Lung (tissue), 12 donors: ENCODE measurements around the gene ZNF134. TPM values are rescaled to one million over a fixed set of nuclear protein-coding genes. Genes with fewer than 3 reads are reported as not detected.

Source experiments
- ATAC-seq: fragments of 200-7000 bp; cut with Tn5 transposase; one replicate; pipeline ENCODE4 v1.9.1; 2020; ENCODE audit warnings: moderate number of reproducible peaks; ENCODE audit not compliant: insufficient read depth, low FRiP score
- DNase-seq, 3 donors: peaks; one replicate each; pipeline ENCODE4 v3.0.0-alpha.2; 2013 to 2017
- H3K27ac ChIP-seq, 2 donors: one replicate each; pipeline ENCODE4 v1.5.1; 2013; ENCODE audit warnings: mild to moderate bottlenecking in 2 of 2, moderate library complexity in 2 of 2, control low read depth in 1 of 2, inconsistent platforms in 1 of 2, low read depth in 1 of 2, low read length in 1 of 2
- H3K27me3 ChIP-seq, 3 donors: one replicate each; pipeline ENCODE4 v1.5.1; 2013; ENCODE audit warnings: low read length in 2 of 3; ENCODE audit not compliant: control insufficient read depth in 3 of 3, insufficient read depth in 3 of 3
- H3K36me3 ChIP-seq, 4 donors: one replicate each; pipeline ENCODE4 v1.5.1; 2013; ENCODE audit warnings: low read length in 4 of 4, mild to moderate bottlenecking in 1 of 4, moderate library complexity in 1 of 4; ENCODE audit not compliant: control insufficient read depth in 4 of 4, insufficient read depth in 4 of 4
- H3K4me1 ChIP-seq, 5 donors: one replicate each; pipeline ENCODE4 v1.5.1; 2013; ENCODE audit warnings: low read length in 5 of 5, mild to moderate bottlenecking in 2 of 5, moderate library complexity in 1 of 5; ENCODE audit not compliant: control insufficient read depth in 5 of 5, insufficient read depth in 5 of 5
- H3K4me3 ChIP-seq: one replicate; pipeline ENCODE4 v1.5.1; 2013; ENCODE audit warnings: mild to moderate bottlenecking, control low read depth, moderate library complexity
- H3K9ac ChIP-seq, 2 donors: one replicate each; pipeline ENCODE4 v1.5.1; 2013; ENCODE audit warnings: low read length in 2 of 2, control low read depth in 1 of 2; ENCODE audit not compliant: insufficient read depth in 1 of 2
- H3K9me3 ChIP-seq, 4 donors: one replicate each; pipeline ENCODE4 v1.5.1; 2013; ENCODE audit warnings: low read length in 3 of 4, mild to moderate bottlenecking in 1 of 4, moderate library complexity in 1 of 4; ENCODE audit not compliant: control insufficient read depth in 4 of 4, insufficient read depth in 3 of 4
- WGBS, 2 donors: extraction: QIAGEN DNeasy Blood & Tissue Kit; methylation state at CpG; one replicate each; pipeline ENCODE4 v1.1.7; 2013; 5-methylcytosine and 5-hydroxymethylcytosine counted together
- polyA plus RNA-seq, 2 donors: library from polyadenylated mRNA; stranded (reverse); fragments of 200-250 nt; gene quantifications; one replicate each; pipeline ENCODE4 v1.2.1, GENCODE V29; 2013
- total RNA-seq, 2 donors: library from RNA; depleted of rRNA in 1 of 2; stranded (reverse); fragments of >200 nt in 1 of 2; gene quantifications; one replicate each; pipeline ENCODE4 v1.2.1, GENCODE V29; 2014 to 2021
- TF ChIP-seq, protein P1 (sequence below): IDR thresholded peaks from 2 replicates; pipeline ENCODE4 v1.5.1; 2012; ENCODE audit warnings: mild to moderate bottlenecking; ENCODE audit errors: control extremely low read depth, extremely low read depth
- donor health status: control.
- donor health status: control.
- donor health status: Bipolar disorder and iron deficiency.
- donor health status: healthy.
- donor health status: DM: yes; HTN: yes; CAD: no.

Gene ZNF134
- total and polyA plus RNA-seq, 4 donors, result 3.6 to 33.2 (median 13.0) TPM

DNA sequence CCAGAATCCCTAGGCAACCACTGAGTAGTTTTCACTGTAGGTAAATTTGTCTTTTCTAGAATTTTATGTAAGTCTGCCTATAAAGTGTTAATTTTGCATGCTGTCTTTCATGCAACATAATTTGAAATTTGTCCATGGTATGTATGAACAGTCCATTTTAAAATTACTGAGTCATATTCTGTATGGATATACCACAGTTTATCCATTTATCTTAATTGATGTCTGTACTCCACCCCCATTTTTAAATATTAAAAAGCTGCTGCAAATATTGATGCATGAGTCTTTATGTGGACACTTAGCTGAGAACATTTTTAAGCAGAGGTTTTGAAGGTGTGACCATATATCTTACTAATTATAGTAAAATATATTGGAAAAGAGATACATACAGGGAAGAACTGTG is 9.0 kb downstream of the ZNF134 start:
- Histone ChIP-seq H3K4me3 (no peak overlapping the region), H3K36me3 (peaks cover 41 to 72% (median 54%) of the 10 kb centered on the region in 4 donors), H3K9ac (no peak overlapping the region), H3K9me3 (peaks cover 28 to 78% (median 55%) of the 10 kb centered on the region in 4 donors), H3K4me1 (no peaks in the 10 kb centered on the region), H3K27ac (no peak overlapping the region), H3K27me3 (no peaks in the 10 kb centered on the region)
- TF ChIP-seq, protein P1, sequence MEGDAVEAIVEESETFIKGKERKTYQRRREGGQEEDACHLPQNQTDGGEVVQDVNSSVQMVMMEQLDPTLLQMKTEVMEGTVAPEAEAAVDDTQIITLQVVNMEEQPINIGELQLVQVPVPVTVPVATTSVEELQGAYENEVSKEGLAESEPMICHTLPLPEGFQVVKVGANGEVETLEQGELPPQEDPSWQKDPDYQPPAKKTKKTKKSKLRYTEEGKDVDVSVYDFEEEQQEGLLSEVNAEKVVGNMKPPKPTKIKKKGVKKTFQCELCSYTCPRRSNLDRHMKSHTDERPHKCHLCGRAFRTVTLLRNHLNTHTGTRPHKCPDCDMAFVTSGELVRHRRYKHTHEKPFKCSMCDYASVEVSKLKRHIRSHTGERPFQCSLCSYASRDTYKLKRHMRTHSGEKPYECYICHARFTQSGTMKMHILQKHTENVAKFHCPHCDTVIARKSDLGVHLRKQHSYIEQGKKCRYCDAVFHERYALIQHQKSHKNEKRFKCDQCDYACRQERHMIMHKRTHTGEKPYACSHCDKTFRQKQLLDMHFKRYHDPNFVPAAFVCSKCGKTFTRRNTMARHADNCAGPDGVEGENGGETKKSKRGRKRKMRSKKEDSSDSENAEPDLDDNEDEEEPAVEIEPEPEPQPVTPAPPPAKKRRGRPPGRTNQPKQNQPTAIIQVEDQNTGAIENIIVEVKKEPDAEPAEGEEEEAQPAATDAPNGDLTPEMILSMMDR, result no peak
- DNase-seq, result no peak
- no peak for ATAC-seq

DNA sequence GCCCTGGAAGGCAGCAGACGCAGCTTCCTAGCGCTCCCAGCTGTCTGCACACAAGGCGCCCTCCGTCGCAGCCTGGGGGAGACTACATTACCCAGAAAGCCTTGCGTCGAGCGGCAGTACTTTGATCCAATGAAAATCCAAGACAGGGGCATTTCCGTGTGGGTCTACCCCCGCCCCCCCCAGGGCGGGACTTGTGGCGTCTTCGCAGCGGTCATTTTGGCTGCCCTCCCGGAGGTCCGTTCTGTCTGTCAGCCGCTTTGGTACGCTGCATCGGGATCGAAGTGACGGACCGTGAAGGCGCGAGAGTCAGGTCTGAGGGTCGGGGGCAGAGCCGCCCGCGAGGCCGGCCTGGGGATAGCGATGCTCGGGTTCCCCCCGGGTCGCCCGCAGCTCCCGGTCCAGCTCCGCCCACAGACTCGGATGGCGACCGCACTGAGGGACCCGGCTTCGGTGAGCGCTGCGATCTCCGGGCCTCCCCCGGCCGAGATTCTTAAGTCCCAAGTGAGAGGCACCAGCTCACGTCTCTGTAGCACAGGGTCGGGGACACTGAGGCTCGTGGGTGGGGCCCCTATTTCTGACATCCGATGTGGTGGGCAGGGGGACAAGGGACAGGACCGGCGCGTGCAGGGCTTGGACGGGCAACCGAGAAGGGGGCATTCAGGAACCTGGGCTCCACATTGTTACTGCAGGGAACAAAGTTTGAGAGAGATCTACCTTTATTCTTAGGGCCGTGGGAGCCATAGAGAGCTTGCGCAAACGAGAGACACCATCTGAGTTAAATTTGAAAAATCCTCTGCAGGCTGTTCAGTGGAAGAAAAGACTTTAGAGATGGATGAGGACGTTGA is 19.2 kb downstream of the ZNF134 start, which contains the start of gene ZNF211:
ZNF211 (plus strand) TSS at position 182 of the 845 bp plus-strand sequence; CDS start at position 361, 179 bp downstream.
- Histone ChIP-seq H3K4me1 (peaks cover 0 to 9% (median 9%) of the 10 kb centered on the region in 5 donors), H3K27me3 (no peaks in the 10 kb centered on the region), H3K4me3 (peak within 1 kb of the TSS; percentile 85), H3K36me3 (peaks cover 7 to 36% (median 21%) of the 10 kb centered on the region in 4 donors), H3K9ac (peak within 1 kb of the TSS; percentile 47 to 83), H3K9me3 (peaks cover 0 to 15% (median 12%) of the 10 kb centered on the region in 4 donors), H3K27ac (peak within 1 kb of the TSS; percentile 76 to 79)
- TF ChIP-seq, protein P1, result no peak
- WGBS, 2 donors, result 1% methylated on average over 54 to 59 of the region's 59 CpGs
- ATAC-seq (peak; percentile 100), DNase-seq (peak; percentile 96 to 99 (median 97))

DNA sequence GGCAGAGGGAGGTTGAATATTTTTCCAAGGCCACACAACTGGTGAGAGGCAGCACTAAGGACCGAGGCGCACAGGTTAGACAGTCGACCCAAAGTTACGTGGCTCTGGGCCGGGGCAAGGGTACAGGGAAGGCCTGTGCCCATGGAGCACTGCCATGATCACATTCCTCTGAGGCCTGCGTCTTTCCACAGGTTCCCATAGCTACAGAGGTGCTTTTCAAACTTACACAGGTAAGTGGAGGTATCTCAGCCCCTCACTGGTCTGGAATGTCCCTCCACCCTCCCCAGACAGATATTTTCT is 19.7 kb downstream of the ZNF134 start:
- no peak for ATAC-seq
- TF ChIP-seq, protein P1, result no peak
- H3K9me3 ChIP-seq, result peaks cover 0 to 19% (median 12%) of the 10 kb centered on the region in 4 donors
- 55 to 64% methylated on average over 6 of the region's 6 CpGs for WGBS, 2 donors
- H3K9ac ChIP-seq, result peak overlapping the region; percentile 47 to 83
- DNase-seq, result peak in 1 of 3 donors; percentile 16
- H3K4me3 ChIP-seq, result peak overlapping the region; percentile 85
- H3K27me3 ChIP-seq, result no peaks in the 10 kb centered on the region
- peak overlapping the region in 1 of 2 donors; percentile 79 for H3K27ac ChIP-seq
- peaks cover 7 to 41% (median 26%) of the 10 kb centered on the region in 4 donors for H3K36me3 ChIP-seq
- peaks cover 0 to 9% (median 9%) of the 10 kb centered on the region in 5 donors for H3K4me1 ChIP-seq
